IPS-20b (cell line): ENCODE data around the gene SWI5.

Source experiments
- H3K27ac ChIP-seq: one replicate; pipeline ENCODE4 v1.5.1; 2013; ENCODE audit warnings: low read length
- H3K27me3 ChIP-seq: 2 replicates; pipeline ENCODE4 v1.6.1; 2013; ENCODE audit warnings: mild to moderate bottlenecking, low read length, inconsistent platforms; ENCODE audit not compliant: insufficient read depth
- H3K36me3 ChIP-seq: 2 replicates; pipeline ENCODE4 v1.6.1; 2013; ENCODE audit warnings: low read depth, mild to moderate bottlenecking, inconsistent platforms, low read length, moderate library complexity; ENCODE audit not compliant: insufficient read depth
- H3K4me1 ChIP-seq: 2 replicates; pipeline ENCODE4 v1.6.1; 2013; ENCODE audit warnings: mild to moderate bottlenecking, control low read depth, inconsistent platforms, low read length, moderate library complexity; ENCODE audit not compliant: insufficient read depth
- H3K4me3 ChIP-seq: 2 replicates; pipeline ENCODE4 v1.5.1; 2013; ENCODE audit warnings: mild to moderate bottlenecking, low read length, inconsistent platforms
- H3K9ac ChIP-seq: 2 replicates; pipeline ENCODE4 v1.6.1; 2013; ENCODE audit warnings: low read depth, mild to moderate bottlenecking, inconsistent platforms, low read length, moderate library complexity
- H3K9me3 ChIP-seq: 2 replicates; pipeline ENCODE4 v1.6.1; 2013; ENCODE audit warnings: mild to moderate bottlenecking, low read depth, low read length, inconsistent platforms; ENCODE audit not compliant: insufficient read depth

SWI5 gene

DNA sequence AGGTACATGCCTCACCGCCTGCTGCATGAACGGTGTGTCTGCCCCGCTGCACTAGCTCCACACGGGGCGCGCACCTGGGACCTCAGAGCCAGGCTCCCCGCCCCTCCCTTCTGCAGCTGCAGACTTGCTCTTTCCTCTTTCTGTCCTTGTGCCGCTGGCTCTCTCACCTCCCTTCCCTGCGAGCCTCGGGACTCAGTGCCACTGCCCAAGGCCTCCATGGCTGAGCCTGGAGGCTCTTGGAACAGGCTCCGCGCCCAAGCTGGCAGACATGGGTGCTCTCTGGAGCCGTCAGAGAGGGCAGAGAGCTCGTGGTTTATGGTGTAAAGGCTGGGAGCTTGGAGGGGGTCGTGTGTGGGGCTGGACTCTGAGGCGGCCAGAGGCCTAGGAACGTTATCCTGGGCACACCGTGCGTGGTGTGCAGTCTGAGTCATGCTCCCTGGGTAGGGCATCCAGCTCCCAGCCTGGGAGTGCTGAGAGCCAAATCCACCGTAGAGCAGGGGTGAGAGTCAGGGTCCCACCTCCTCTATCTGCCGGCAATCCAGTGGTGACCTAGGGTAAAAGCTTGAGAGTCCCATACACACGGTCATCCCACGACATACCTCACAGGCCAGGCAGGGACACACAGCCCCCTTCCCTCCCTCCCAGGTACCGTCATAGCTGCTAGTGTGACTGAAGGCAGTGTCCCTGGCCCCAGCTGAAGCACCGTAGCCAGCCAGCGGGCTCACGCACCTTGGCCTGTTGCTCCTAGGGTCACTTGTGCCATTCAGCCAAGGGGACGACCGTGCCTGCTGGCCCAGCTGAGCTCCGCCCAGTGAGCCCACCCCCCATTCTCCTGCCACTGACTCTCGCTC is 22.7 kb upstream of the SWI5 start:
- Histone ChIP-seq H3K36me3 (peaks cover 28% of the 10 kb centered on the region), H3K9me3 (no peaks in the 10 kb centered on the region), H3K4me1 (peaks cover 6% of the 10 kb centered on the region), H3K27ac (no peak overlapping the region), H3K9ac (no peak overlapping the region), H3K4me3 (no peak overlapping the region), H3K27me3 (no peaks in the 10 kb centered on the region; the same call in 1 of the 2 replicates)

DNA sequence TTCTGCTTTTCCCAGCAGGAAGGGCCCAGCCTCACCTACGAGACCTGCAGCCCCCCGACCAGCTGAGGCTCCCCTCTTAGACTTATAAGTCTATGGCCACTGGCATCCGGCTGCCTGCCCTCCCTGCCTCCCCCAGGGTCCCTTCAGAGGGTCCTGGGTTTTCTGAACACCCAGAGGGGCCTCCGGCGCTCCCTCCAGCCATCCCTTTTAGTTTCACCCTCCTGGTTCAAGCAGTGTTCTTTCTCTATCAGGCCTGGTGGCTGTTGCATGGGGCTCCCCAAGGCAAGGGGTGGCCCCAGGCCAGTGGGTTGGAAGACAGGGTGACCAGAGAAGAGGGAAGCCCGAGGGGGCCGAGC is 22.1 kb upstream of the SWI5 start:
- peaks cover 6% of the 10 kb centered on the region for H3K4me1 ChIP-seq
- H3K27me3 ChIP-seq, result no peaks in the 10 kb centered on the region; the same call in 1 of the 2 replicates
- H3K36me3 ChIP-seq, result peaks cover 34% of the 10 kb centered on the region
- no peak overlapping the region for H3K9ac ChIP-seq
- no peak overlapping the region for H3K27ac ChIP-seq
- no peaks in the 10 kb centered on the region for H3K9me3 ChIP-seq
- no peak overlapping the region for H3K4me3 ChIP-seq

DNA sequence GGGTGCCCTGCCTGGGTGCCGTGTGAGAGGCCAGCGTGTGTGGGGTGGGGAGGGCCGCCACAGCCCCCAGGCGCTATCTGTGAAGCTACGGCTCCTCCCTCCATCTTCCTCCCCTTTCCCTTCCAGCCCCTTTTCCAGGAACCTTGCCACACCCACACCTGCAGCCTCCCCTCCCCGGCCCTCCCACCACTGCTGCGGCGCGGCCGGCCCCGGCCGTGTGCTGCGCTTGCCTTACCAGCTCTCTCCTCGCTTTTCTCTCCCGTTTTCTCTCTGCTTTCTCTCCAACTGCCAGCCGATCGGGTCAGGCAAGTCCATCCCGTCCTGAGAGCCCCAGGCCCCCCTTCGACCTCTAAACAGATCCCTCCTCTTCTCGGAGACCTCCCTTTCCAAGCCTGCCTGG is 21.7 kb upstream of the SWI5 start:
- no peaks in the 10 kb centered on the region for H3K9me3 ChIP-seq
- H3K4me1 ChIP-seq, result peaks cover 6% of the 10 kb centered on the region
- H3K4me3 ChIP-seq, result no peak overlapping the region
- H3K27ac ChIP-seq, result no peak overlapping the region
- peaks cover 38% of the 10 kb centered on the region for H3K36me3 ChIP-seq
- H3K27me3 ChIP-seq, result no peaks in the 10 kb centered on the region; the same call in 1 of the 2 replicates
- no peak overlapping the region for H3K9ac ChIP-seq

DNA sequence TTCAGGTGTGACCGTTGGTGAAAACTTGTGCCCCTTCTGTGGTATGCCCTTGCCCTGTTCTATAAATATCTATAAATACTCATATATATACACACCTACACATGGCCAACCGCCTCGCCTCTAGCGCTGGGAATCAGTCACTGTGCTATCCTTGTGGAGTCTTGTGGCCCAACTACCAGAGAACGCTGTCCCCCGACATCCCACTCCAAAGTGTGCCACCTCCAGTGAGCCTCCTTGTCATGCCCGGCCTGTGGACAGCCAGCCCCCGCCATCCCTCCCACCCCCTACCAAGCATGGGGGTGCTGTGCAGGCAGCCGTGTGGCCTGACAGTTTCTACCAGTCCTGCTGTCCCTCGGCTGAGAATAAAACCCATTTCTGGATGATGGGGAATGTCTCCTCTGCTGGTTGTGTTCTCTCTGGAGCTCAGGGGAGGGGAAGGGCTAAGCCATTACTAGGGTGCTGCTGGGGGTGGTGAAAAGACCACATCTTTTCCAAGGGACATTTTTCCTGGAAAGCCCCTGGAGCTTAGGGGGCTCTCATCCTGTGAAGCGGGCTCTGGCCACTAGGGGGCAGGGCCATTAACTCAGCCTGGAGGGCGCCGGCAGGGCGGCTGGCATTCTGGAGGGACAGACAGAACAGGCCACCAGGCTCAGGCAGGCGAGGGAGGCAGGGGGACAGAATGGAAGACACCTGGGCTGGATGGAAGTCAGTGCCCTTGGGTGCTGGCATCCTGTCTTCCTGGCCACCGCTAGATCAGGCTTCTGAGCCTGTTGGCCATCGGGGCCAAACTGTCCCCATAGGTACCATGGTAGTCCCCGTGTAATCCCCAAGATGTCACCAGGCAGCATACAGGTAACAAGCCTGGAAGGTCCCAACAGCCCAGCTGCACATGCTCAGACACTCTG is 21.0 kb upstream of the SWI5 start:
- Histone ChIP-seq H3K9ac (no peak overlapping the region), H3K27ac (no peak overlapping the region), H3K4me1 (peaks cover 6% of the 10 kb centered on the region), H3K27me3 (no peaks in the 10 kb centered on the region; the same call in 1 of the 2 replicates), H3K9me3 (no peaks in the 10 kb centered on the region), H3K36me3 (peaks cover 45% of the 10 kb centered on the region), H3K4me3 (no peak overlapping the region)

DNA sequence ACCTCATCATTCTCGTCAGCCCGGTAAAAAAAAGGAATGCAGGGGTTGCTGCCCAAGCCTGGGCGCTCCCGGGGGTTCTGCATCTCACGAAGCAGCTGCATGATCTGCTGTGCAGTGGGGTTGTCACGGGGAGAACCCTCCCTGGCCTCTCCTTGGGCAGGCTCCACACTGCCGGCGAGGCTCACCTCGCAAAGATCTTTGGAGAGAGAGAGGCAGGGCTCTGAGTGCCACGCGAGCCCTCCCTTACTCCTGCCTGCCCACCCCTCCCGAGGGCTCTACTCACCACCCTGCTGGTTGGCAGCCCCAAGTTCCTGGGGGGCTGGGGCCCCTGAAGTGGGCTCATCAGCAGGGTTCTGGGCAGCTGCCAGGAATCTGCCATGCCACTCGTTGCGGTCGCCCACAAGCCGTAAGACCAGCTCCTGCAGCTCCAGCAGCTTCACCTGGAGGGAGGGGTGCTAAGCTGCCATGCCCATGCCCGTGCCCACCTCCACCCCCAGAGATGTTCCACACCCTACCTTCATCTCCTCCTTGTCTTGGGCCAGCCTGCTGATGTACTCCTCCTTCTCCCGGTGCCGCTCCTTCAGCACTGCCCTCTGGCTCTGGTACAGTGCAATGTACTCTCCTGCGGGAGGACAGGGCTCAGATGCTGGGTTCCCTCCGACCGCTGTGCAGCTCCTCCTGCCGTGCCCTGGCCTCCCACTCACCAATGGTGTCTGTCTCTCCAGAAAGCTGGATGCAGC is 18.8 kb upstream of the SWI5 start:
- Histone ChIP-seq H3K4me3 (no peak overlapping the region), H3K4me1 (peaks cover 6% of the 10 kb centered on the region), H3K27ac (no peak overlapping the region), H3K9me3 (no peaks in the 10 kb centered on the region), H3K36me3 (peaks cover 59% of the 10 kb centered on the region), H3K27me3 (no peaks in the 10 kb centered on the region), H3K9ac (no peak overlapping the region)

DNA sequence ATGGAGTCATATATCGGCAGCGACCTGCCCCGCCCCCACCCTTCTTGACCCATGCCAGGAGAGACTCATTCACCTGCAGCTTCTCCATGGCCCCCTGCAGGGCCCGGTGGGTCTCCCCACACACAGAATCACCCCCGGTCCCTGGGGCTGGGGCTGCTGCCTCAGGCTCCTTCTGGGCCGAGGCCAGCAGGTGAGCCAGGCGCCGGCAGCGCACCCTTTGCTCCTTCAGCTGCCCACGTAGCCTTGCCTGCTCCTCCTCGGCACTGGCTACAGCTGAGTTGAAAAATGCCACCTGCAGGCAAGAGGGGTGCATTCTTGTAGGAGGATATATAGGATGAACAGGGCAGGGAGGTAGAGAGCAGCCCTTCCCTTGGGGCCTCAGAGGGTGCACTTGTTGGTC is 18.2 kb upstream of the SWI5 start:
- Histone ChIP-seq H3K4me3 (no peak overlapping the region), H3K36me3 (peaks cover 62% of the 10 kb centered on the region), H3K4me1 (peaks cover 6% of the 10 kb centered on the region; the same call in 1 of the 2 replicates), H3K27ac (no peak overlapping the region), H3K27me3 (no peaks in the 10 kb centered on the region), H3K9ac (no peak overlapping the region), H3K9me3 (no peaks in the 10 kb centered on the region)

DNA sequence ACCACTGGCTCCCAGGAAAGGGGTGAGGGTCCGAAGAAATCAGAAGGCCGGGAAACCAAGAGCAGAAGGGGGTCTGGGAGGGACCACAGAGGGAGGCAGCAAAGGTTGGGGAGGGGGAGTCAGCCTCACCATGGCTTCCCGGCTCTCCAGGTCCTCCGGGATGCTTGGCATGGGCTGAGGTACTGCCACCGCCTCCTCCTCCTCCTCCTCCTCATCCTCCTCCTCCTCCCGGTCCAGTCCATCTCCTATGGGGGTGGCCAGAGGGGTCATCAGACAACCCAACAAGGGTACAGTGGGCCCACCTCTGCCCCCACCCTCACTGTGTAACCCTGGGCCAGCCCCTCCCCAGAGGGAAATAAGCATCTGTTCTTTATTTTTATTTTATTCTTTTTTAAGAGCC is 17.8 kb upstream of the SWI5 start:
- H3K27me3 ChIP-seq, result no peaks in the 10 kb centered on the region
- H3K9me3 ChIP-seq, result no peaks in the 10 kb centered on the region
- H3K4me3 ChIP-seq, result no peak overlapping the region
- H3K36me3 ChIP-seq, result peaks cover 64% of the 10 kb centered on the region
- no peak overlapping the region for H3K9ac ChIP-seq
- H3K27ac ChIP-seq, result no peak overlapping the region
- H3K4me1 ChIP-seq, result peaks cover 6% of the 10 kb centered on the region; the same call in 1 of the 2 replicates

DNA sequence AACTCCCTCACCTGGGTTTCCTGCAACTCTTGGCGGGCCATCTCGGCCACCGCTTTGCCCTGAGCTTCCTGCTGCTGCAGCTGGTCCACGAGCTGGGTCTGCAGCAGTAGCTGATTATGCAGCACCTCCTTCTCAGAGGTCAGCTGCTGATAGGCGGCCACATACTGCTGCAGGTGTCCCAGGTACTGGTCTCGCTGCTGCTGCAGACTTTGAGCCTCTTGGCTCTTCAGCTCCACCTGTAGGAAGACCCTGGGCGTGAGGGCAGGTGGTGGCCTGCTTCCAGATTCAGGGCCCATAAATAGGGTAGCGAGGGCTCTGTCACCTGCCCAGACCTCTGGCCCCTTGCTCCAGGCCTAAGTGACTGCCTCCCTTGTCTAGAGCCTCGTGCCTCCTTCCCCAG is 16.9 kb upstream of the SWI5 start:
- Histone ChIP-seq H3K4me3 (no peak overlapping the region), H3K9me3 (no peaks in the 10 kb centered on the region), H3K9ac (no peak overlapping the region), H3K4me1 (peaks cover 6% of the 10 kb centered on the region; the same call in 1 of the 2 replicates), H3K36me3 (peaks cover 64% of the 10 kb centered on the region), H3K27ac (no peak overlapping the region), H3K27me3 (no peaks in the 10 kb centered on the region)

DNA sequence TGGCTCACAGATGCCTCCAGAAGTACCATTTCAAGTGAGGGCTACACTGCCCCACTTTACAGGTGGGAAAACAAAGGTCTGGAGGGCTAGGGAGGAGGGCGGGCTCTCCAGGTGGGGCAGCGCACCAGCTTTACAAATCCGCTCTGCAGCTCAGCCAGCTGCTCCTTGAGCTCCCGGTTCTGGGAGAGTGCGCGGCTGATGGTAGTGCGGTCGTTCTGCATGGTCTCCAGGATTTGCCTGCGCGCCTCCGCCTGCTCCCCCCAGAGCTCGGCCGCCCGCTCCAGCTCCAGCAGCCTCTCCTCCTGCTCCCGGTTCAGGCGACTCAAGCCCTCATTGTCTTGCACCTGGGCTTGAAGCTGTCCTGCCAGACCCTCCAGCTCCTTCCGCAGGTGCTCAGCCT is 15.7 kb upstream of the SWI5 start:
- H3K36me3 ChIP-seq, result peaks cover 72% of the 10 kb centered on the region
- no peak overlapping the region for H3K27ac ChIP-seq
- no peak overlapping the region for H3K4me3 ChIP-seq
- no peak overlapping the region for H3K9ac ChIP-seq
- peaks cover 3% of the 10 kb centered on the region; the same call in 1 of the 2 replicates for H3K4me1 ChIP-seq
- H3K27me3 ChIP-seq, result no peaks in the 10 kb centered on the region
- H3K9me3 ChIP-seq, result no peaks in the 10 kb centered on the region

DNA sequence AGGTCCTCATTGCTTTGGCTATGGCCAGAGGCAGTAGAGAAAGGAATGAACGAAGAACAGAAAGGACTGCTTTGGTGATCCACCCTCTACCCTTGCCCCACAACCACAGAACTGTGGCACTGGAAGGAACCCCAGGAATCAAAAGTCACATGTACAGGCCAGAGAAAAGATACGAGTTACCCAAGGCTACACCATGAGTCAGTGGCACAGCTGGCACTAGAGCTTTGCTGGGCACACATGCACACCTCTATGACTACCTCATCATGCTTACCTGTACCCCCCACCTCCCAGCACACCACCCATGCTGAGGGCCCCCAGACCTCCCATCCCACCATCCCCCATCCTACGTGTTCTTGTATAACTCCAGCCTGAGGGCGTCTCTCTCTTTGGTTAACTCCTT is 13.4 kb upstream of the SWI5 start:
- H3K27me3 ChIP-seq, result no peaks in the 10 kb centered on the region
- no peak overlapping the region for H3K4me3 ChIP-seq
- H3K9ac ChIP-seq, result no peak overlapping the region
- H3K4me1 ChIP-seq, result no peaks in the 10 kb centered on the region
- peaks cover 73% of the 10 kb centered on the region for H3K36me3 ChIP-seq
- no peak overlapping the region for H3K27ac ChIP-seq
- no peaks in the 10 kb centered on the region for H3K9me3 ChIP-seq

DNA sequence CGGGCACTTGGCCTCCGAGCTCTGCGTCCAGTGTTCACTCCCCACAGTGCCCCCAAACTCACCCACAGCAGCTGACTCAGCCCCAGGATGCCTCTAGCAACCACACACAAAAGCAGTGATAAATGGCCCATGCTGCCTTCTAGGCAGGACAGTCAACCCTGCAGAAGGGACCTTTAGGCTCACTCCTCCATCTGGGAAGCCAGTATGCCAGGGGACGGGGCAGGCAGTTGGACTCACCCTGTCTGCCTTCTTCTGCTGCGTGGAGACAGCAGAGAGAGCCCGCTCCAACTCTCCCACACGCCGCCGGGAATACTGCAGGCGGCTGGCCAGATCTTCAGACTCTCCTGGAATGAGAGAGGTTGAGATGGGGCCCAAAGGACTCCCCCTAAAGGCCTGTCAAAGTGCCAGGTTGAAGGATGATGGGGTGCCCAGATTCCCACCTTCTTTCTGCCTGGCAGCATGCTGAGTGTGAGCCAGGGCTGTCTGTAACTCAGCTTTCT is 10.7 kb upstream of the SWI5 start:
- peaks cover 51% of the 10 kb centered on the region for H3K36me3 ChIP-seq
- H3K4me1 ChIP-seq, result no peaks in the 10 kb centered on the region
- H3K9me3 ChIP-seq, result no peaks in the 10 kb centered on the region
- no peak overlapping the region for H3K4me3 ChIP-seq
- H3K27ac ChIP-seq, result no peak overlapping the region
- H3K9ac ChIP-seq, result no peak overlapping the region
- H3K27me3 ChIP-seq, result no peaks in the 10 kb centered on the region
